GM12875 (cell line): ENCODE measurements around the gene MACF1.
"Not testable (repeated sequence)": the region's sequence is repeated elsewhere in the genome, so short reads cannot be mapped to it uniquely, and the experiment has no call there.

Experiments
- H3K4me3 ChIP-seq: one replicate; pipeline ENCODE4 v1.5.1; 2011; ENCODE audit warnings: low read depth, low read length, control low read depth
- TF ChIP-seq, protein P1 (sequence below): IDR thresholded peaks from 2 replicates; pipeline ENCODE4 v1.5.1; 2011; ENCODE audit warnings: low read depth, mild to moderate bottlenecking, control low read depth, inconsistent platforms, low read length, moderate library complexity, borderline replicate concordance; ENCODE audit not compliant: insufficient read depth

Gene MACF1

DNA sequence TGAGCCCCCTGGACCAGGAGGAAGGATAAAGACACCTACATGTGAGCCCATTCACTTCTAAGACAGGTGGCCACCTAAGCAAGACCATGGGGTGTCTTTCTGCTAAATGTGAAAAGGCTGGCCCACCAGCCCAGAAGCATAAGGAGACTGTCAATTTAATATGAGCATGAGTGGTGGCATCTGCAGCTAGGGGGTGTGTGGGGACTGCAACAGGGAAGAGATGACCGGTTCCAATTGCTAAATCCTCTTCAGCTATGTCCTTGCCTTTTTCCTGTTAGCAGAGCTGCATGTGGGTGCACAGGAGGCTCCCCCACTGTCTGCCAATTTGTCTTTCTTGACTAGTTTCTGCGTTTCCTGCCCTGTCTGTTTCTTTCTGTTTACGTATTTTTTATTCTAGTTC lies 264.7 kb downstream of the MACF1 start:
- H3K4me3 ChIP-seq: no peak overlapping the region
- TF ChIP-seq, protein P1, sequence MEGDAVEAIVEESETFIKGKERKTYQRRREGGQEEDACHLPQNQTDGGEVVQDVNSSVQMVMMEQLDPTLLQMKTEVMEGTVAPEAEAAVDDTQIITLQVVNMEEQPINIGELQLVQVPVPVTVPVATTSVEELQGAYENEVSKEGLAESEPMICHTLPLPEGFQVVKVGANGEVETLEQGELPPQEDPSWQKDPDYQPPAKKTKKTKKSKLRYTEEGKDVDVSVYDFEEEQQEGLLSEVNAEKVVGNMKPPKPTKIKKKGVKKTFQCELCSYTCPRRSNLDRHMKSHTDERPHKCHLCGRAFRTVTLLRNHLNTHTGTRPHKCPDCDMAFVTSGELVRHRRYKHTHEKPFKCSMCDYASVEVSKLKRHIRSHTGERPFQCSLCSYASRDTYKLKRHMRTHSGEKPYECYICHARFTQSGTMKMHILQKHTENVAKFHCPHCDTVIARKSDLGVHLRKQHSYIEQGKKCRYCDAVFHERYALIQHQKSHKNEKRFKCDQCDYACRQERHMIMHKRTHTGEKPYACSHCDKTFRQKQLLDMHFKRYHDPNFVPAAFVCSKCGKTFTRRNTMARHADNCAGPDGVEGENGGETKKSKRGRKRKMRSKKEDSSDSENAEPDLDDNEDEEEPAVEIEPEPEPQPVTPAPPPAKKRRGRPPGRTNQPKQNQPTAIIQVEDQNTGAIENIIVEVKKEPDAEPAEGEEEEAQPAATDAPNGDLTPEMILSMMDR: no peak

DNA sequence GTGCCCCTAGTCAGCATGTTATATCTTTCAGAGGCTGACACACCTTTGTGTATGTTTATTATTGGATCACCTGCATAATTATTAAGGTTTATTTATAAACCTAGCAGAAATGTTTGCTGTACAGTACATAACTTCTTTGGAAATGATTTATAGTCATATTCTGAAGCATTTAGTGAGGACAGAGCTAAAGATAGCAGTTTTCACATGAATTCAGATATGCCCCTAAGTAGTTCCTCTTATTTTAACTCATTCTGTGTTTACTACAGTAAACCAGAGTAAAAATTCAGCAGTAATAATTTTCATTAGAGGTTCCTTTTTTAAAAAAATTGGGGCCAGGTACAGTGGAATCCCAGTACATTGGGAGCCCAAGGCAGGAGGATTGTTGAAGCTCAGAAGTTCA lies 265.5 kb downstream of the MACF1 start:
- H3K4me3 ChIP-seq: no peak overlapping the region
- TF ChIP-seq, protein P1: no peak

DNA sequence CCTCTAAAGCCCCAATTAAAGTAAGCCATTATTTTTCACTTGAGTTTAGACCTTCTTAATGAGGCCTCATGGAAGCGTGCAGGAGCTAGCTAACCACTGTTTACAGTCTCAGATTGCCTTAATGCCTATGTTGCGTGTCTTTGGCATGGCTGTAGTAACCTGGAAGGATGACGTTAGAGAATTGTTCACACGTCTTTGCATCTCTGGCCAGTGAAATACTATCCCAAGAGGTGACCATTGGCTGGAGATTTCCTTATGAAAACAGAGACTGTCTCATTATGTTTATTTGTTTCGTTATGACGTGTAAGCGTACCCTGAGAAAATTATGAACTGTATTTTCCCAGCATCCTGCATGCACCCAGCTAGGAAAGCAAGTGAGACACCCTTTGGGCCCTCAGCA lies 268.3 kb downstream of the MACF1 start:
- no peak overlapping the region for H3K4me3 ChIP-seq
- TF ChIP-seq, protein P1: no peak

DNA sequence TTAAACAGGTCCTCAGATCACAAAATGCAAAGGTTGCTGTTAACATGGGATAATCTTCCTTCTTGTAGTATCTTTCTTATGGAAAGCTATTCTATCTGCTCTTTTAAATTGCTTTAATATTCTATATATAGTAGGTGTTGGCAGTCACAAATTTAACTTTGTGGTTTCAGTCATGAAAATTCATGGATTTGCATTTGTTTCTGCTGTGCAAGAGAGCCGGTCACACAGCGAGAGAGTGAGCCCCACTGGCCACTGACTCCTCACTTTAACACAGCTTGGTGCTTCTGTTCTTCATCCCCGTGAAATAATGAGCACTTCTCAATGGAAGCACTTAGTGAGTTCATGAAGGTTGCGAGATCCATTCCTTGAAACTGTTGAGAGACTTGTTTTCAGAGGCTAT lies 268.8 kb downstream of the MACF1 start:
- TF ChIP-seq, protein P1: no peak
- no peak overlapping the region for H3K4me3 ChIP-seq

DNA sequence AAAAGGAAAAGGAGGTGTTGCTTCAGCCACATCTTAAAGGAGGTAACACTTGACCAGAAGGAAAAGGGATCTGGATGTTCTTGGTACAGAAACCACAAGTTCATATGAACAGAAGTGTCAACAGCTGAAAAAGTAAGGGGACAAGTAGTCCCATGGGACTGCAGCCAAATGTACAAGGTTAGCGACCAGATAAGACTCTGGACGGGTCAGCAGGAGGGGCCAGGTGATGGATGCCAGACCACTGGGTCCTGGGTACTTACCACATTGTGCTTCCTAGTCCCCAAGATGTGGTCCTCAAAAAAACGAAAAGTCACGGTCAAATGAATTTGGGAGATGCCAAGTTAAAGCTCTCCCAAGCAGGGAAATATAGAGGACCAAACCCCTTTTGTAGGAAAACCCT lies 270.3 kb downstream of the MACF1 start:
- H3K4me3 ChIP-seq: no peak overlapping the region
- TF ChIP-seq, protein P1: no peak

DNA sequence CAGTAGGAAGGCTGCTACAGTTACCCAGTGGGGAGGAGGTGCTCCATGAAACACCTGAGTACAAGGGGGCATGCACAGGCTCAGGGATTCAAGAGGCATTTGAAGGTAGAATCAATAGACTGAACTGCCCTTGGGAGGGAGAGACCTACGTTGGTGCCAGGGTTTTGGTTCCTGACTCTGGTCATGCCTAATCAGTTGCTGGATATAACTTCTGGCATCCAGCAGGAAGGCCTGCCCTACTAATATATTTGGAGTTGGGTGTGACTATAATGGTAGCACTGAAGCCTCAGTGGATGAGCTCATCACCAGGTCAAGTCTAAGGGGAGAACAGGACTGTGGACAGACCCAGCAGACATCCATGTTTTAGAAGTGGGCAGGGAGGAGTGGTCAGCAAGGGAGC lies 271.1 kb downstream of the MACF1 start:
- H3K4me3 ChIP-seq: not testable (repeated sequence)

DNA sequence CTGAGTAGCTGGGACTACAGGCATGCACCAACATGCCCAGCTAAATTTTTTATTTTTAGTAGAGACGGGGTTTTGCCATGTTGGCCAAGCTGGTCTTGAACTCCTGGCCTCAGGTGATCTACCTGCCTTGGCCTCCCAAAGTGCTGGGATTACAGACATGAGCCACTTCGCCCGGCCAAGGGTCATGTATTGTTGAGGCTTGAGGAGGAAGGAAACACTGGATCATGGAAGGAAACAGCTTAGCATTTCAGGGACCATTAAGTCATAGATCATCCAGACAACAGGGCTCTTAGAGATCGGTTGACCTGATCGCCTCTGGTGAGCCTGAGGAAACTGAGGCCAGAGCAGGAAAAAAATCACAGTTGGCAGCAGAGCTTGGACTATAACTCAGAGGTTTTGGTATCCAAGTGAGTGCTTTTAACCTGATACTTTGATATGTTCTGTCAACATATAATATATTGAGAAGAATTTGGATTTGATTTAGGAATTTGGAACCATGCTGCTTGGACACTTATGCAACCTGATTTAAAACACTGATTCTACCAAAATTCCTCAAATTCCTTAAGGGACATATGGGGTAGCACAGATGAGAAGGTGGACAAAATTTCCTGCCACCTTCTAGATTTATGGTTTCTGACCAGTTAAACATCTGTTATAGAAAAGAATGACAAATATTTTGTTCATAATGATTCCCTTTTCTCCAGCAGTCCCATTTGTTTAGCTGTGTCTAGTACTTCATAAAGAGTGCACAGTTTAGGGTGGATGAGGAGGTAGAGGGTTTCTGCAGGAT lies 273.8 kb downstream of the MACF1 start:
- TF ChIP-seq, protein P1: no peak
- no peak overlapping the region for H3K4me3 ChIP-seq
